Stimulated activated CD4-positive, alpha-beta T cell treated with anti-CD3 and anti-CD28 coated beads, Interleukin-4, amount 100 ng/mL, for 1 hour (primary cell): Measurements from ENCODE around the gene FAF1.
"Not testable (repeated sequence)": the region's sequence is repeated elsewhere in the genome, so short reads cannot be mapped to it uniquely, and the experiment has no call there.

Experiments used
- DNase-seq: peaks from one replicate; pipeline ENCODE4 v3.0.0-alpha.2; 2020

Gene FAF1

DNA sequence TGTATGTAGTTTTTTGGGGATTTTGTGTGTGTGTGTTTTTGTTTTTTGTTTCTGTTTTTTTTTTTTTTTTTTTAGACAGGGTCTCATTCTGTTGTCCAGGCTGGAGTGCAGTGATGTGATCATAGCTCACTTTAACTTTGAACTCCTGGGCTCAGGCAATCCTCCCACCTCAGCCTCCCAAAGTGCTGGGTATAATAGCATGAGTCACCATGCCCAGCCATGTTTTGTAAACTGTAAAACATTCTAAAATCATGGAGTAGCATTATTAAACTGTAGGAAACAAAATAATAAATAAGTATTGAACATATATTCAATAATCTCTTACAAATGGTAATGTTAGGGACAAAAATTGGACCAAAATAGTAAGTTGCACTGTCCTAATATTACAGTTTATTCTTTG lies 124.0 kb downstream of the FAF1 start:
- DNase-seq, result no peak

- DNase-seq, result no peak
Observed at GRCh38 chr1:50833216-50833615, 126.9 kb downstream of the FAF1 start.

DNA sequence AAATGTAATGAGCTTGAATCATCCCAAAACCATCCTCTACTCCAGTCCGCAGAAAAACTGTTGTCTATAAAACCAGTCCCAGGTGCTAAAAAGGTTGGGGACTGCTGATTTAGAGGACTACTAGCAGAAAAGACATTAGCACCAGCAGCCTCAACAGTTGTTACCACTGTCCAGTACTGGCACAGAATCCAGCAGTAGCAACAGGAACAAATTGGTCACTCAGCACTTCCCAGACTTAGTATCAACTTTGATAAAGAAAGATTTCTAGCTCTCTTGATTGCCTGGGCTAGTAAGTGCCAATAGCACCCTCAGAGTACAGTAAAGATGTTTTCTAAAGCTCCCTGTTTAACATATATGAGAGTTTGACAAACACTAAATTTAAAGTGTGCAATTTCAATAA lies 127.9 kb downstream of the FAF1 start:
- DNase-seq, result no peak

DNA sequence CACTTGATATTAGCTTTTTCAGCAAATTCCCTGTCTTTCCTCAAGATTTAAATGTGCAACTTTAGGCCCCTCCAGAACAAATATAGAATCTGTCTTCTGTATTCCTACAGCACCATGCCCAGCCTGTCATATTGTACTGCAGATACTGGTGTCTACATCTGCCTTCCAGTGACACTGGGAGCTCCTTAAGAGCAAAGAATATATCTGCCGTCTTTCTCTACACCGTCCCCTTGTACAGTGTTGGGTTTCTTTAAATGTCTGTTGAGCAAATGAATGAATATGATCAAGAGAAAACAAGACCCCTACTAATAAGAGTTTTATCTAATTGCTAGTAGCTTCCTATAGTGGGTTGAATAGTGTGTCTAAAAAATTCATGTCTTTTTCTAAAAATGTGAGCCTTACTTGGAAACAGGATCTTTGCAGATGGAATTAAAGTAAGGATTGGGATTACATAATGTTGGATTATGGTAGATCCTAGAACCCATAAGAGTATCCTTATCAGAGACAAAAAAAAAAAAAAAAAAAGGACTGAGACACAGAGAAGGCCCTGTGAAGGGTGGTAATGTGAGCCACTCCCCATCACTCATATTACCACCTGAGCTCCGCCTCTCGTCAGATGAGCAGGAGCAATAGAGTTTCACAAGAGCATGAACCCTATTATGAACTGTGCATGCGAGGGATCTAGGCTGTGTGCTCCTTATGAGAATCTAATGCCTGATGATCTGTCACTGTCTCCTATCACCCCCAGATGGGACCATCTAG lies 128.6 kb downstream of the FAF1 start:
- no peak for DNase-seq

- no peak for DNase-seq
Observed at GRCh38 chr1:50830621-50831020, 129.4 kb downstream of the FAF1 start.

DNA sequence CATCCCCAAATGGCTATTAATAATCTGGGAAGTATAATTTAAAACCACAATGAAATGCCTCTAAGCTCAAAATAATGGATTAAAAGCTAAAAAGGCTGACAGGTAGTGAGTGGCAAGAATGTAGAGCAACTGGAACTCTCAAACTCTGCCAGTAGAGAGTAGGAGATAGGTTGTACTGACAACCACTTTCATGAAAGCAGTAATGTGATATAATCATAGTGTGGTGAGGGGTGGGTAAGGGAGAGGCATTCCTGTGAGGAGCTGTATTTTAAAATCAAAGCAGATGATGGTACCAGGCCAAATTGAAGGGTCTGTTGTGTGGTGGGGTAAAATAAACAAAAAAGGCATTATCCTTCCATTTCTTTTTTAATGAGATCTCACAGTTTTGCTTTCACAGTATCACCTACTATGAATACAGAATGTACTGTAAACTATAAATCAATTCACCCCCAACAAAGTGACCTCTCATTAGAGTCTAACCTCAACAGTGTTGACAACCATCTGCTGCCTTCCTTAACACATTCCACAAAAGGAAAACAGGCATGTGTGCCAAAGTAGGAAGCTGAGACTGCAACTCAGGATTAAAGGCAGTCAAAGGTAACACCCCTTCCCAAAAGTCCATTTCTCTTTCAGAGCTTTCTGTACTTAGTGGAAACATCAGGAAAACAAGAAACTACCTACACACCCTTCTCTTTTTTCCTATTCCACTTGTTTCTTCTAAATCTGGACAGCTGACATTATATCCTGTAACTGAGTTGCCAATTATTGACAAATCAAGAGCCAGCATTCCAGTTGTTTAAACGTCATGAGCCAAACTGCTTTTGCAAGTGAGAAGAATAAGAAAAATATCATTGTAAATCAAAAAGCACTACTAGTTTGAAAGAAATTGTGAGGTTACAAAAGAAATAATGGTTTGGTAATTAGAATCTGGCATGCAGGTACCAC lies 130.8 kb downstream of the FAF1 start:
- no peak for DNase-seq

DNA sequence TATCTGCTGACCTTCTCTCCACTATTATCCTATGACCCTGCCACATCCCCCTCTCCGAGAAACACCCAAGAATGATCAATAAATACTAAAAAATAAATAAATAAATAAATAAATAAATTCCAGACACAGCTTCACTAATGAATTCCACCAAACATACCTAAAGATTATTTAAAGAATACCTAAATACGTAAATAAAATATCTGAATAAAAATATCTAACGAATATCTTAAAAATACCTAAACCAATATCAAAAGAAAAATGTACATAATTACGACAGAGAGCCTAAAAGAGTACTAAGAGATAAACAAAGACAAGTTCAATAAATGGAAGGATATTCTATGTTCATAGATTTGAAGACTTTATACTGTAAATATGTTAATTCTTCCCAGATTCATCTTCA lies 132.5 kb downstream of the FAF1 start:
- no peak for DNase-seq

DNA sequence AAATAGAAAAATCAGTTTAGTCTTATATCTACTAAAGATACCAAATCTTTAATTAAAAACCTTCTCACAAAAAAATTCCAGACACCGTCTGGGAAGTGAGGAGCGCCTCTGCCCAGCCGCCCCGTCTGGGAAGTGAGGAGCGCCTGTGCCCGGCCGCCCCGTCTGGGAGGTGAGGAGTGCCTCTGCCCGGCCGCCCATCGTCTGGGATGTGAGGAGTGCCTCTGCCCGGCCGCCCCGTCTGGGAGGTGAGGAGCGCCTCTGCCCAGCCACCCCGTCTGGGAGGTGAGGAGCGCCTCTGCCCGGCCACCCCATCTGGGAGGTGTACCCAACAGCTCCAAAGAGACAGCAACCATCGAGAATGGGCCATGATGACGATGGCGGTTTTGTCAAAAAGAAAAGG lies 133.3 kb downstream of the FAF1 start:
- not testable (repeated sequence) for DNase-seq

DNA sequence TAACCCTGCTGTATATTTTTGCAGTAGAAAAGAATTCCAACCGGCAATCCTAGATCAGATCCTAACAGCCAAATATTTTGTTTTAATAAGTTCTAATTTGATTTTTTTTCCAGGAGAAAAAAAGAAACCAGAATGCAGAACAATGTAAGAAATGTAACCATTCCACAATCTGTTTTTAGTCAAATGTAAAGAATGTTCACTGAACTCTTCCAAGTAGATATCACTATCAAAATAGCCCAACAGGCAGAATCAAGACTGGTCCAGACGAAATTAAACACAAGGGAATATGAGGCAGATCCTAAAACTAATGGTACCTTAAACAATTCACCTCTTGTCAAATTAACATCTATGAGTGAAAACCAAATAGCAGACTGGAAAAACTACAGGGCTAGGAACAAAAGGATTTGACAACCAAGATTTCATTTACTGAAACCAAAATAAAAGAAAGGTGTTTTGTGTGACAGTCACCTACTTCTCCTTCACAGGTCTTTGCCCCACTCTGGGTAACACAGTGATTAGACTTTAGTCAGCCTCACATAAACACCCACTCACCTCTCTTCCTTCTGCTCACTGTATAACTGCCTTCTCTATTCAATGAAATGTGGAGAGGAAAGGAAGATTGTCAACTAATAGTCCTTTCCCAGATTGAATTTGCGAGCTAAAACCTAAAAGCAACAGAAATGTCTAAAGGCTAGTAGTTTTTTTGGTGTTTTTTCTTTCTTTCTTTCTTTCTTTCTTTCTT lies 137.9 kb downstream of the FAF1 start:
- DNase-seq, result no peak

- no peak for DNase-seq
Observed at GRCh38 chr1:50820545-50820944, 139.5 kb downstream of the FAF1 start.

DNA sequence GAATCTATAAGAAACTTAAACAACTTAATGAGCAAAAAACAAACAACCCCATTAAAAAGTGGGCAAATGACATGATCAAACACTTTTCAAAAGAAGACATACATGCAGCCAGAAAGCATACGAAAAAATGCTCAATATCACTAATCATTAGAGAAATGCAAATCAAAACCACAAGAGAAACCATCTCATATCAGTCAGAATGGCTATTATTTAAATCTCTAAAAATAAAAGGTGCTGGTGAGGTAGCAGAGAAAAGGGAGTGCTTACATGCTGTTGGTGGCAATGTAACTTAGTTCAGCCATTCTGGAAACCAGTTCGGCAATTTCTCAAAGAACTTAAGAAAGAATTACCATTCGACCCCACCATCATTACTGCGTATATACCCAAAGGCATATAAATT lies 147.7 kb downstream of the FAF1 start:
- no peak for DNase-seq

- no peak for DNase-seq
Observed at GRCh38 chr1:50808296-50808695, 151.8 kb downstream of the FAF1 start.

- DNase-seq, result no peak
Observed at GRCh38 chr1:50796272-50796671, 163.8 kb downstream of the FAF1 start.

DNA sequence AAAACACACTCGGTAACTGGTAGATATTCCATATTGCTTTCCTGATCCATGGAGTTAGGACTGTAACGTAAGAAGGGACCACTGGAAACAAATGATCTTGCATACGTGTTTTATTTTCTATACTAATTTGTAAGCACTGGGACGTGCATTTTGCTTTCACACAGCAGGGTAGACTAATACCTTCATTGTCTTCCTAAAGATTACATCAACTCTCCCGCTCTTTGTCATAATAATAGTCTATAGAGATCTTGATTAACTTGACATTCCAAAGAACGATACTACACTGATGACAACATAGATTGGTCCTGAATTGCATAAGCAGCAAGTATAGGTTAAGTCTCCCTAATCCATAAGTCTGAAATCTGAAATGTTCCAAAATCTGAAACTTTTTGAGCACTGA lies 166.5 kb downstream of the FAF1 start:
- no peak for DNase-seq

DNA sequence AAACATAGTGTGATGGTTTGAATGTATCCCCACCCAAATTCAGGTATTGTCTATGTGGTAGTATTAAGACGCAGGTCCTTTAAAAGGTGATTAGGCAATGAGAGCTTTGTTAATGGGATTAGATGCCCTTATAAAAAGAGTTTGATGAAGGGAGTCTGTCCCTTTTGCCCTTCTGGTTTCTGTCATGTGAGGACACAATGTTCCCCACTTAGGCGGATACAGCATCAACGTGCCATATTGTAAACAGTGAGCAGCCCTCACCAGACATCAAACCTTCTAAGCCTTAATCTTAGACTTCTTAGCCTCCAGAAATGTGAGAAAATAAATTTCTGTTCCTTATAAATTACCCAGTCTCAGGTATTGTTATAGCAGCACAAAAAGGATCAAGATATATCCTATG lies 172.8 kb downstream of the FAF1 start:
- DNase-seq, result no peak

GRCh38 chr1:50783286-50783685 lies 176.8 kb downstream of the FAF1 start:
- DNase-seq, result no peak

- no peak for DNase-seq
Observed at GRCh38 chr1:50780797-50781196, 179.3 kb downstream of the FAF1 start.

DNA sequence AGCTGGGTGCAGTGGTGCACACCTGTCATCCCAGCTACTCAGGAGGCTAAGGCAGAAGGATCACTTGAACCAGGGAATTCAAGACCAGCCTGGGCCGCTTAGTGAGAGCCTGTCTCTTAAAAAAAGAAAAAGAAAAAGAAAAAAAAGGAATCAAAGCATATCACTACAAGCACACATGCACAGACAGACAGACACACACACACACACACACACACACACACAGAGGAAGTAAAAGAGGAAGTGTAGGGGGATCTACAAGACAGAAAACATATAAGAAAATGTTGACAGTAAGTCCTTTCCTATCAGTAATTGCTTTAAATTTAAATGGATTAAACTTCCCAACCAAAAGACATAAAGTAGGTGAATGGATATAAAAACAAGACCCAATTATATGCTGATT lies 180.3 kb downstream of the FAF1 start:
- no peak for DNase-seq

DNA sequence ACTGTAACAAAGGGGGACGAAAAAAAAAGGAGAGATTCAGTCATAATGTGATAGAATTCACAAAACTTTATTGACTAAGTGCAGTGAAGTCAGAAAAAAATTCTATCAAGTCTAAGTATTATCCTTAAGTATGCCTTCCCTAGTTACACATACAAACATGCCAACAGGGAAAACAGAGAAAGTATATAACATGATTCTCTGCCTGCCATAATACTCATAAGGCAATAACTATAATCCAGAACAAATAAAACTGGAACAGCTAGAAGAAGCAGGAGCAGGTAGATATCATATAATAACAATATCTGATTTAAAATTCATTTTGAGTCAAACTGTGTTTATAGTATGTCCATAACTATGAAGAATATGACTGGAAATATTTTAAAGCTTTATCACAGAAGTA lies 184.3 kb downstream of the FAF1 start:
- no peak for DNase-seq

DNA sequence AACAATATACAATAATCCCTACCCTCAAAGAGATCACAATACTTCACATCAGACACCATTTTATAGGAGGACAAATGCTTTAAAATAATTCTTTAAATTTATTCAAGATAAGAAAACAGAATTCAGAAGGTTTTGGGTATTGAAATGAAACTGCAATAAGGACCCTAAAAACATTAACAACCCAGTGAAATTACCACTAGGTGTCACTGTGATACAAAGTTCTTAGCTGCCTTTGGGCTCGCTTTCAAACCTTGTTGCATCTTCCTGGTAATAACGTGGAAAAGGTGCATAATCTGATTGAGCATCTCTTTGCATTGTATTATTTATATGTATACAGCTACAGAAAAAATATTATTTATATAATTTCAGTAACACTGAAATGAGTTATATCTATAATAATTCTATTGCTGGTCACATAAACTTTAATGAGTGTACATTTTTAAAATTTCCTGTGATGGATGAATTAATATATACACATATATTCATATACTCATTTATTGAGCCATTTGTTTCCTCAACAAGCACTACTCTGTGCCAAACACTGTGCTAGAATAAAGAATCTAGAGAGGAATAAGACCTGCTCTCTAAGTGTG lies 185.2 kb downstream of the FAF1 start:
- no peak for DNase-seq

- no peak for DNase-seq
Observed at GRCh38 chr1:50766688-50767087, 193.4 kb downstream of the FAF1 start.

DNA sequence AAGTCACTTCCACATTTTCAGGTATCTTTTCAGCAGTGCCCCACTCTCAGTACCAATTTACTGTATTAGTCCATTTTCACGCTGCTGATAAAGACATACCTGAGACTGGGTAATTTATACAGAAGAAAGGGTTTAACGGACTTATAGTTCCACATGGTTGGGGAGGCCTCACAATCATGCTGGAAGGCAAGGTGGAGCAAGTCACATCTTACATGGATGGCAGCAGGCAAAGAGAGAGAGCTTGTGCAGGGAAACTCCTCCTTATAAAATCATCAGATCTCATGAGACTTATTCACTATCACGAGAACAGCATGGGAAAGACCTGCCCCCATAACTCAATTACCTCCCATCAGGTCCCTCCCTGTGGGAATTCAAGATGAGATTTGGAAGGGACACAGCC lies 203.5 kb downstream of the FAF1 start:
- DNase-seq, result not testable (repeated sequence)

DNA sequence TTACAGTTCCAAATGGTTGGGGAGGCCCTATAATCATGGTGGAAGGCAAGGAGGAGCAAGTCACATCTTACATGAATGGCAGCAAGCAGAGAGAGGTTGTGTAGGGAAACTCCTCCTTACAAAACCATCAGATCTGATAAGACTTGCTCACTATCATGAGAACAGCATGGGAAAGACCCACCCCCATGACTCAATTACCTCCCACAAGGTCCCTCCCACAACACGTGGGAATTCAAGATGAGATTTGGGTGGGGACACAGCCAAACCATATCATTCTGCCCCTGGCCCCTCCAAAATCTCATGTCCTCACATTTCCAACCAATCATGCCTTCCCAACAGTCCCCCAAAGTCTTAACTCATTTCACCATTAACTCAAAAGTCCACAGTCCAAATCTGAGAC lies 205.3 kb downstream of the FAF1 start:
- not testable (repeated sequence) for DNase-seq
